Measurements from ENCODE around the gene GABRG1.

The GABRG1 gene

GRCh38 chr4:46123913-46124755, at the start of gene GABRG1:
Gene GABRG1 (minus strand): TSS chr4:46124054. CDS start chr4:46123913, 141 bp downstream.
- no peak for DNase-seq

DNA sequence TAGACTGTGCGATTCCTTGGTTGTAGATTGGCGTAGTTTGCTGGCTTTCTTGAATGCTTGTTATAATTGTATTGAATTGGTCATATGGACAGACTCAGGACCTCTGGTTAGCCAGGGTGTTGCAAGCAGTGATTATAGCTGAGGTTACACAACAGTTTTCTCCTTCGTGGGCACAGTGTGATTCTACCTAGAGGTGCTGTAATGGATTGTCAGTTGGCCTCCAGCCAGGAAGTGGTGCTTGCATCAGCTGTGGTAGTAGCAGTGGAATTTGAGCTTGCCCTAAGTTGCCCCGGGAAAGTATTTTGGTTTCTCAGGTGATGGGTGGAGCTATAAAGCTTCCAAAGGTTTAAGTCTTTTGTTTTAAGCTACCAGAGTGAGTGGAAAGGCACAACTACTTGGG, 23.1 kb upstream of the GABRG1 start:
- no peak for DNase-seq

- DNase-seq: no peak
Observed at GRCh38 chr4:46131498-46132057, 7.7 kb upstream of the GABRG1 start.

GRCh38 chr4:46124773-46125413, 1.0 kb upstream of the GABRG1 start:
- DNase-seq: no peak

GRCh38 chr4:46081674-46082073, 42.2 kb downstream of the GABRG1 start:
- DNase-seq: no peak

- no peak for DNase-seq
Observed at GRCh38 chr4:46081248-46081647, 42.6 kb downstream of the GABRG1 start.

DNA sequence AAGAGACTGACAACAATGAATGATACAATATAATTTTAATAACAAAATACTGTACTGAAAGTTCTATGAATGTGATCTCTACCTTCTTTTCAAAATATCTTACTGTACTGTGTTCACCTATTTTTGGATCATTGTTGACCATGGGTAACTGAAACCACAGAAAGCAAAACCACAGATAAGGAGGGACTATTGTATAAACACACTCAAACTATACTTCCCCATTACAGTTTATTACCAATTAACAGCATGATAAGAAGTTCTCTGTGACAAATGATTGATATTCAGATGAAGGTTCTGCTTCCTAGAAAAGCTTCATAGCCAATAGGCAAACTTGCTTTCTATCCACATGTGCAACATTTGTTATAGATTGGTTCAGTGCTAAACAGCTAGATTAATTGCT, 50.1 kb downstream of the GABRG1 start:
- no peak for DNase-seq

DNA sequence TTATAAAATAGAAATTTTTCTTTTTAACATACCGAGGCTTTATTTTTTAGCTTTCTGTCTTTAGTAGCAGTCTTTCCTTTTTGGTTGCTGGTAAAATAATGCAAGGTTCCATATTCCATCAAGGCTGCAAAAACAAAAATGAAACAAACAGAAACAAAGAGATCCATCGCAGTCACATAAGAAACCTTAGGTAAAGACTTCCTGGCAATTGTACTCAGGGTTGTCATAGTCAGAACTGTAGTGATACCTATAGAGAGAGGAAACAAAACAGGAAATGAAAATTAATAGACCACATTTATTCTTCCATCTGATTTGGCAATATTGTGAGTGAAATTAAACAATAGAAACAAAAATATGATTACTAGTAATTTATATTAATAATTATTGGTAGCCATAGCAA, 72.5 kb downstream of the GABRG1 start:
- DNase-seq: no peak

DNA sequence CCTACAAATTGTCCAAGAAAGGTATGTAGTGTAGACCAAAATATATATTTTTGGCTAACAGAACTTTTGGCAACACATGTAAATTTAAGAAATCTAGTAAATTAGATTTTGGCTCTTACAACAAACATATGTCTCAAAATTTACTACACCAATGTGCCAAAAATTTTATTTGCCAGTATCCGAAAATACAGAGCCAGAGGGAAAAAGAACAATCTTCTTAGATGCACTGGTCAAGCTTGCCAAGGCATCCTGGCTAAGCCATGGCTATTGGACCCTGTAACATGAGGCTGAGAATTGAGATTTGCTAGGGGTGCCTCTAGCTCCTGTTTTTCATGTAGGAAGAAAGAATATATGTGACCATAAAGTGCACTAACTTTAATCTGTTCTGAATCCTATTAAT, 91.8 kb downstream of the GABRG1 start:
- DNase-seq: no peak

DNA sequence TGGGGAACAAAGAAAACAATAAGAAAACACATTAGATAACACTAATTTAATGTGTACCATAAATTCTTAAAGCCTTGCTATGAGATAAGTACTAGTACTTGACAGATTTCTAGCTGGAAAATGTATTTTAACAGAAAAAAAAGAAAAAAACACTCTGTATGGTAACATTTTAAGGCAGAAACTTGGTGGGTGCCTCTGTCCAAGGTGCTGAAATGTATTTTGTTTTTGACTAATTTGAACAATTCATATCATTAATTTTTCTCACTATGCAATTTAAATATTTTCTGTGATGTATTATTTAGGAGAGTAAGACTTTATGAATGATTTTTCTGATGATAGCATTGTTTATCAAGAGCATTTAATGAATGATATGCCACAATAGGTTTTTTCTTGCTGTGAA, 107.5 kb downstream of the GABRG1 start:
- no peak for DNase-seq

- no peak for DNase-seq
Observed at GRCh38 chr4:45992728-45993127, 131.1 kb downstream of the GABRG1 start.

- no peak for DNase-seq
Observed at GRCh38 chr4:45989775-45990174, 134.1 kb downstream of the GABRG1 start.

DNA sequence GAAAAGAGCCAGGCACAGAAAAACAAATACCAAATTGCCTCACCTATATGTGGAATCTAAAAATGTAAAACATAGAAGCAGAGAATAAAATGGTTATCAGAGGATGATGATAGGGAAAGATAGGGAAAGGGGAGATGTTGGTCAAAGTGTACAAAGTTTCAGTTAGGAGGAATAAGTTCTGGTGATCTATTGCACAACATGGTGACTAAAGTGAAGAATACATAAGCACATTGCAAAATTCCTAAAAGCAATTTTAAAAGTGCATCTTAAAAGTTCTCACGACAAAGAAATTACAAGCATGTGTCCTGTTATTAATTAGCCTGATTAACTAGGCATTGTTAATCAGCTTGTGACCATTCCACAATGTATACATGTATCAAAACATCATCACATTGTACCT, 136.0 kb downstream of the GABRG1 start:
- DNase-seq: no peak

Data from activated CD4-positive, alpha-beta T cell treated with anti-CD3 and anti-CD28 coated beads for 4 hours (primary cell).